ENCODE results near the gene LAPTM5.
"Not testable (repeated sequence)": the region's sequence is repeated elsewhere in the genome, so short reads cannot be mapped to it uniquely, and the experiment has no call there.

The LAPTM5 gene

DNA sequence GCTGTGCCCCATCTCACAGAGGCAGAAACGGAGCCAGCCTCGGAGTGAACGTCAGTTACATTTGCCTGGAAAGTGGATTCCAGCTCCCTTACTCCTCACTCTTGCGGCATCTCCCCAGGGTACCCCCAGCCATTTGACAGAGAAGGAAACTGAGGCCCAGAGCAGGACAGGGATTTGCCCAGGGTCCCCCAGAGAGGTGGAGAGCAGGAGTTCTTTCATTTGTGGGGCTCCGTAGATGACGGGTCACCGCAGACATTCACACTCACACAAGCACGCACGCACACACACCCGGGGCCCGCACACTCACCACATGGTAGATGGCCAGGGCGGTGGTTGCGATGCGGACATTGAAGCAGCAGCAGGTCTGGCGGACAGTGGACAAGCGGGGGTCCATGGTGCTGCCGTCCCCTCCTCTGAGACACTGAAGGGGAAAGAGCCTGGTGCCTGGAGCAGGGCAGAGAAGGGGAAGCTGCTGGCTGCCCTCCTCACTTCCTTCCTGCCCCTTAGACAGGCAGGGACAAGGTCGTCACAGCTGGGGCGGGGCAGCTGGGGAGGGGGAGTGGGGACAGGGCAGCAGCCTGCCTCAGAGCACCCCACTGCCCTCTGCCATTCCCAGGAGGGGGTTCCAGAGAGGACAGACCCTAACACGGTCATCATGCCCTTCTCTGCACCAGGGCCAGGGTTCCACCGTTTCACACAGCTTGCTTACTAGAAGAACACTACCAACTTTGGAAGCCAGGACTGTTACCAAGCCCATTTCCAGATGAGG lies at the start of gene LAPTM5:
LAPTM5 (minus strand) TSS at position 423 of the 769 bp plus-strand sequence; CDS start at position 394, 29 bp downstream.
- DNase-seq, result no peak

GRCh38 chr1:30806381-30807317 lies 49.1 kb upstream of the LAPTM5 start:
- no peak for DNase-seq

- no peak for DNase-seq
Observed at GRCh38 chr1:30805304-30806003, 47.9 kb upstream of the LAPTM5 start.

DNA sequence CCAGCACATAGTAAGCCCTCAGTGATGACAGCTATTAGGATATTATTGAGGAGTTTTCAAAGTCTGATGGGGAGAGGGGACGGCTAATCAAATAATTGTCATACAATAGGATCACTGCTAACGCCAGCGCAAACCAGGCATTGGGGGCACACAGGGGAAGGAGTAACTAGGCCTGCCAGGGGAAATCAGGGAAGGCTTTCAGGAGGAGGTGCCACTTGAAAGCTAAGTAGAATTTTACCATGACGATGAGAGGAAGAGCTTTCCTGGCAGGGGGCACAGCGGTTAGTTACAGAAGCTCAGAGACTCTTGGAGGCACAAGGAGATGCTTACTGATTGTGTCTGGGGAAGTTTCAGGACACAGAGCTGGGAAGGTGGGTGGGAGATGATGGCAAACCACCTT lies 47.2 kb upstream of the LAPTM5 start:
- no peak for DNase-seq

GRCh38 chr1:30804352-30804751 lies 46.8 kb upstream of the LAPTM5 start:
- DNase-seq, result no peak

DNA sequence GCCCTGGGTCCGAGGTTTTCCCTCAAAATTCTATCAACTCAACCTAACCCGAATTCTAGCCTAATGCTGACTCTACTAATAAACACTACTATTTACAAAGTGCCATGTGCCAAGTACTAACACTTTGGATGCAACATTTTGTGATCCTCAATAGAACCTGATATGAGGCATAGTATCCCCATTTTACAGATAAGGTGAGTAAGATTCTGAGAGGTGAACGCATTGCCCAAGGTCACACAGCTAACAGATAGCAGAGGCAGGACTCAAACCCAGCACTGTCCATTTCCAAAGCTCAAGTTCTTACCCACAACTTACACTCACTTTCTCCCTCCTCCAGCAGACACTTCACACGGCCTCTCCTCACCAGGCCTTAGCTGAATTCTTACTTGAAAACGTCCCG lies 46.0 kb upstream of the LAPTM5 start:
- no peak for DNase-seq

DNA sequence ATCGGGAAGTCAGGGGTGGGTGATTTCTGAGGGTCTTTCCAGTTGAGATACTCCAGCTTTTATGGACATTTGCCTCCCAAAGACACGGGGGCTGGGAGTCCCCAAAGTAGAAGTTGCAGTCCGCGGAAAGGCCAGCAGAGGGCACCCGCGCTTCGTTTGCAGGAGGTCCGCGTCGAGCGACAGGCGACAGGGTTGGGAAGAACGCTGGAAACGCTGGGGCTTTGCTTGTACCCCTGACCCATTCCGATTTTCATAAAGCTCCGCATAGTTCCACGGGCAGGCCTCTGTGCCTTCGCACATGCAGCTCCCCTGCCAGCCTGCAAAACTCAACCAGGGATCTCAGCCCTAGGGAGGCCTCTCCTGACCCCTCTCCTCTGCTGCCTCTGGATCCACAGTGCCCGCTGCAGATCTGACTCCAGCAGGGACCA lies 44.2 kb upstream of the LAPTM5 start:
- no peak for DNase-seq

- no peak for DNase-seq
Observed at GRCh38 chr1:30799233-30799511, 41.6 kb upstream of the LAPTM5 start.

GRCh38 chr1:30798389-30799232 lies 41.0 kb upstream of the LAPTM5 start:
- no peak for DNase-seq

GRCh38 chr1:30795026-30795425 lies 37.5 kb upstream of the LAPTM5 start:
- DNase-seq, result no peak

- DNase-seq, result no peak
Observed at GRCh38 chr1:30794260-30794659, 36.7 kb upstream of the LAPTM5 start.

- DNase-seq, result no peak
Observed at GRCh38 chr1:30793209-30793608, 35.6 kb upstream of the LAPTM5 start.

DNA sequence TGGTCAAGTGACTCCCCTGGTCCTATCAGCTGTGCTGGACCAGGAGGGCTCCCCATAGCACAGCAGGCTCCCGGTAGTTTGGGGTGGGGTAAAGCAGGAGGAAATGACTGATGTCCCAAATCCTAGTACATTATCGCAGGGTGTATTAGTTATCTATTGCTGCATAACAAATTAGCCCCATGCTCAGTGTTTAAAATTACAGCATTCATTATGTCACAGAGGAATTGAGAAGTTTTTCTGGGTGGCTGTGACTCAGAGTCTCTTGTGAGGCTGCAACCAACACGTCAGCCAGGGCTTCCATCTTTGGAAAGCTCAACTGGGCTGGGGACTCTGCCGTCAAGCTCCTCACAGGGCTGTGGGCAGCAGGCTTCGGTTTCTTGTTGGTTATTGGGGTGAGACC lies 34.3 kb upstream of the LAPTM5 start:
- DNase-seq, result no peak

DNA sequence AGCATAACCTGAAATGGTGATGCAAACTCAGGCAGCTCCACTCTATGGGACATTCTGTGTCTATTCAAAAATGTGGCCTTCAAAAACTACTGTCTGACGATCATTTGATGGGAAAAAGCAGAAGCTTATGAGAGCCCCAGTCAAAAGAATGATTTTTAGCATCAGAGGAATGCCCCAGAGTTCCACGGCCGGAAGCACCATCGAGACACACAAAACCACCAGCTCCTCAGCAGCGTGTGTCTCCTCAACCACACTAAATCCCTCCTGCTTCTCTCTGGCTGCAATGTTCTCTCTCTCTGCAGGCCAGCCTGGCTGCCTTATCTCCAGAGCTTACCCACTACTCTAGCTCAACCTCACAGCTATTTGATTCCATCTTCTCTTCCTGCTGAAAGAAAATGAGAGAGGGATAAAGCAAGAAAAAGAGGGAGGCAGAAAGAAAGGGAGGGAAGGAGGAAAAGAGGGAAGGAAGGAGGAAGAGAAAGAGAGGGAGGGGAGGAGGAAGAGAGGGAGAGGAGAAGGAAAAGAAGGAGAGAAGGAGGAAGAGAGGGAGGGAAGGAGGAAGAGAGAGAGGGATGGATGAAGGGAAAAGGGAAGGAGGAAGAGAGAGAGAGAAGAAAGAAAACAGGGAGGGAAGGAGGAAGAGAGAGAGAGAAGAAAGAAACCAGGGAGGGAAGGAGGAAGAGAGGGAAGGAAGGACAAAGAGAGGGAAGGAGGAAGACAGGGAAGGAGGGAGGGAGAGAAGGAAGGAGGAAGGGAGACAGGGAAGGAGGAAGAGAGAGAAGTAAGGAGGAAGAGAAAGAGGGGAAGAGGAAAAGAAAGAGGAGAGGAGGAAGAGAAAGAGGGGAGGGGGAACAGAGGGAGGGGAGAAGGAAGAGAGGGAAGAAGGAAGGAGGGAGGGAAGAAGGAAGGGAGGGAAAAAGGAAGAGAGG lies 33.5 kb upstream of the LAPTM5 start:
- no peak for DNase-seq

- not testable (repeated sequence) for DNase-seq
Observed at GRCh38 chr1:30790256-30790525, 32.6 kb upstream of the LAPTM5 start.

GRCh38 chr1:30789388-30790255 lies 32.0 kb upstream of the LAPTM5 start:
- no peak for DNase-seq

DNA sequence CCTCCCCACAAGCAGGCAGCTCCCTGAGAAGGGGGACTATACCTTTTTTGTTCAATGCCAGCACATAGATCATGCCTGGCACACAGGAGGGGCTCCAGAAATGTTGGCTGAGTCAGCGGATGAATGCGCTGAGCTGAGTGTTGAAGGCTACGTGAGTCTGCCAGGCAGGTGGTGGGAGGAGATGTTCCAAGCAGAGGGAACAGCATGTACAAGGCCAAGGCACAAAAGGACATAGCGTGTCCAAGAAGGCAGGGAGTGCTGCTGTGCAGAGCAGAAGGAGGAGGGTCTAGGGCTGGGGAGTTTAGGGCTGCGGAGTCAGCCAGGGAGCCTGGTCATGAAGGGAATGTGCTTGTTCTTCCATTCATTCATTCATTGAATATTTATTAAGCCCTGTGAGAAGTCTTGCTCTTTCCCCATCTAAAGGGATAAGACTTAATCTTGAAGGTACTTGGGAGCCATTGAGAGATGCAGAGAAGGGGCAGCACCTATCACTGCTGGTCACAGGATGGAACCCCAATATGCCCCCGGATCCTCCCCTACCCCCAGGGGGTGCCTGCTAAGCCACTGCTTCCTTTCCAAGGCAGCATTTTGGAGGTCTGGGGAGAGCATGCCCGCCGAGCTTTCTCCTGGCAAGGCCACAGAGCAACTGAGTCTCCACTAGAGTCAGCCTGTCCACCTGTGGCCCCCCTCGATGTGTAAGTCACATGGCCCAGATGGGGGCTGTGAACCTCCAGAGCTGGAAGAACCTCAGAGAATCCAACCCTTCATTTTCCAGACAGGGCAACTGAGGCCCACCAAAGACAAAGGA lies 31.2 kb upstream of the LAPTM5 start:
- no peak for DNase-seq

DNA sequence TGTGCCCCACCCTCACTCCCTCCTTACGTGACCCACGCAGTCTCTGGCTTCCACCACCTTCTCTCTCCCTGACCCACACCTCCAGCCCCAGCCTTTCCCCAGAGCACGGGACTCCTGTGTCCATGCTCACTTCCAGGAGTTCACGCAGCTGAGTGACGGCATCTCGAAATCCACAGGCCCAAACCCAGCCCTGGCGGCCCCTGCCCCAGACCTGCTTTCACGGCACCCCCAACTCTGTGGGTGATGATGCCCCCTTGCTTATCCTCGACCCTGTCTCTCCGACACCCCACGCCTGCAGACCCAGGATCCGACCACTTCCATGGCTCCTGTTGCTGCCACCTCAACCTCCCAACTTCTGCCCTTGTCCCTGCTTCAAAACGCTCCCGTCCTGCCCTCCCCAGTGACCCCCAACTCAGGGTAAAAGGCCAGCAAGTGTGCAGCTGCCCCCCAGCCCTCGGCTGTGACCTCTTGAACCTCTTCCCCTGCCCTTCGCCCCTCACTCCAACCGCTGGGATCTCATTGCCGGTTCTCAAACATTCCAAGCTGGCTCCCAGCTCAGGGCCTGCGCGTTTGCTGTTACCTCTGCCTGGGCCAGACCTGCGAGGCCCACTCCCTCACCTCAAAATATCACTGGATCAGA lies 30.4 kb upstream of the LAPTM5 start:
- no peak for DNase-seq

DNA sequence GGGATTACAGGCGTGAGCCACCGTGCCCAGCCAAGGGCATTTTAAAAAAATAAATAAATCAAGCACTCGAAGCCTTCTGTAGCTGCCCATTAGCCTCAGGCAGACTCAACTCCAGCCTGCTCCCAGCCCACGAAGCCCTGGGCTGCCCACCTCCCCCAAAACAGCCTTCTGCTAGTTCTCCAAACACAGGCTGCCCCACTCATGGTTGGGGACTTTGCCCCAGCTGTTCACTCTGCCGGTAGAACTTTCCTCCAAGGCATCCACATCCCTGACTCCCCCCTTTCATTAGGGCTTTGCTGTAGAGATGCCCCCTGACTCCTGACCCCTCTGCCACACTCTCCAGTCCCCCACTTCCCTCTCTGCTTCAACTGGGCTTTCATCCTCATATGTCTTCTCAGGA lies 29.7 kb upstream of the LAPTM5 start:
- DNase-seq, result no peak
